ENCODE measurements around the gene OXCT1.

GRCh38 chr5:41815261-41815660 lies 55.0 kb downstream of the OXCT1 start:
- no peak for TF ChIP-seq MAX (IDR thresholded peaks at IDR 0.05)
- no peak for TF ChIP-seq NANOG (IDR thresholded peaks at IDR 0.05; ENCODE audit: insufficient read depth, low read depth, low read length, poor library complexity, severe bottlenecking)

Data from H1 (cell line).